ENCODE results near the gene MAP1B. TPM values are rescaled to one million over a fixed set of nuclear protein-coding genes. Genes with fewer than 3 reads are reported as not detected.

Gene MAP1B
- total RNA-seq, 1 experiment from 2014 or later = 8.9 TPM

- TF ChIP-seq, protein P1, sequence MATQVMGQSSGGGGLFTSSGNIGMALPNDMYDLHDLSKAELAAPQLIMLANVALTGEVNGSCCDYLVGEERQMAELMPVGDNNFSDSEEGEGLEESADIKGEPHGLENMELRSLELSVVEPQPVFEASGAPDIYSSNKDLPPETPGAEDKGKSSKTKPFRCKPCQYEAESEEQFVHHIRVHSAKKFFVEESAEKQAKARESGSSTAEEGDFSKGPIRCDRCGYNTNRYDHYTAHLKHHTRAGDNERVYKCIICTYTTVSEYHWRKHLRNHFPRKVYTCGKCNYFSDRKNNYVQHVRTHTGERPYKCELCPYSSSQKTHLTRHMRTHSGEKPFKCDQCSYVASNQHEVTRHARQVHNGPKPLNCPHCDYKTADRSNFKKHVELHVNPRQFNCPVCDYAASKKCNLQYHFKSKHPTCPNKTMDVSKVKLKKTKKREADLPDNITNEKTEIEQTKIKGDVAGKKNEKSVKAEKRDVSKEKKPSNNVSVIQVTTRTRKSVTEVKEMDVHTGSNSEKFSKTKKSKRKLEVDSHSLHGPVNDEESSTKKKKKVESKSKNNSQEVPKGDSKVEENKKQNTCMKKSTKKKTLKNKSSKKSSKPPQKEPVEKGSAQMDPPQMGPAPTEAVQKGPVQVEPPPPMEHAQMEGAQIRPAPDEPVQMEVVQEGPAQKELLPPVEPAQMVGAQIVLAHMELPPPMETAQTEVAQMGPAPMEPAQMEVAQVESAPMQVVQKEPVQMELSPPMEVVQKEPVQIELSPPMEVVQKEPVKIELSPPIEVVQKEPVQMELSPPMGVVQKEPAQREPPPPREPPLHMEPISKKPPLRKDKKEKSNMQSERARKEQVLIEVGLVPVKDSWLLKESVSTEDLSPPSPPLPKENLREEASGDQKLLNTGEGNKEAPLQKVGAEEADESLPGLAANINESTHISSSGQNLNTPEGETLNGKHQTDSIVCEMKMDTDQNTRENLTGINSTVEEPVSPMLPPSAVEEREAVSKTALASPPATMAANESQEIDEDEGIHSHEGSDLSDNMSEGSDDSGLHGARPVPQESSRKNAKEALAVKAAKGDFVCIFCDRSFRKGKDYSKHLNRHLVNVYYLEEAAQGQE (IDR thresholded peaks at IDR 0.05; ENCODE audit: low read depth) = no peak
- no peak for TF ChIP-seq EGR1 (IDR thresholded peaks at IDR 0.05; ENCODE audit: low read depth)
Measured at GRCh38 chr5:72134226-72134899, 27.1 kb downstream of the MAP1B start (continued).

DNA sequence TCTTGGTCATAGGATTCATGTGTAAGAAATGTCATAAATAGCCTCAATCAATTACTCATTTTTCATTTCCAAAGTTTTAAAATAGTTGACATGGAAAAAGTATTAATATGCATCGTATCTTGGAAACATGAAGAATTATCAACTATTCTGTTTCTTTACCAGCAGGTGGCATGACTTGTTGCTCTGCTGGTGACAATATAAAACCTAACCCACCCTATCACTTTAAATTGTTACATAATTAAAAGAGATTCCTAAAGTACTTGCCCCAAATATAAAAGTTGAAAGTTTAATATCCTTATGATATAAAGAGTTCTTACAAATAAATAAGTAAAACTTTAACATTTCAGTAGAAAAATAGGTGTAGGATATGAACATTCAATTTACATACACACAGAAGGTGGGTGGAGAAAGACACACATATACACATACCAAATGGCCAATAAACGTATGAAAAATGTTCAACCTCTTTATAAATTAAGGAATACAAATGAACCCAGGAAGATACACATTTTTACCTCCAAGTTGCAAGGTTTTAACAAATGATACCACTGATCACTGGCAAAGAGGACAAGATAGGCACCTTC is 30.6 kb downstream of the MAP1B start:
- Histone ChIP-seq H3K27ac (ENCODE audit: low read depth, low read length) (no peak overlapping the region), H3K9ac (ENCODE audit: low read length) (no peak overlapping the region), H3K79me2 (ENCODE audit: insufficient read depth, low read length) (no peaks in the 10 kb centered on the region), H3K9me2 (ENCODE audit: insufficient read depth) (no peaks in the 10 kb centered on the region), H3K27me3 (ENCODE audit: insufficient read depth, low read length) (no peaks in the 10 kb centered on the region), H3K4me3 (replicated peaks in 1 of 2; ENCODE audit: low read depth in 1 of 2, low read length in 2 of 2) (no peak overlapping the region), H2AFZ (ENCODE audit: low read depth, low read length, poor library complexity, severe bottlenecking) (peak overlapping the region; percentile 49), H3K4me2 (ENCODE audit: low read length) (peak overlapping the region; percentile 31; the same call in 1 of the 2 replicates), H3K9me3 (ENCODE audit: control insufficient read depth in 1 of 2, insufficient read depth in 1 of 2, low read depth in 1 of 2, low read length in 2 of 2) (no peaks in the 10 kb centered on the region), H3K4me1 (ENCODE audit: control insufficient read depth in 1 of 2, insufficient read depth in 2 of 2, low read length in 2 of 2) (peaks cover 0 to 12% of the 10 kb centered on the region in 2 experiments; a peak in 1 of 4 replicates), H4K20me1 (ENCODE audit: insufficient read depth) (no peaks in the 10 kb centered on the region), H3K36me3 (ENCODE audit: control insufficient read depth in 1 of 2, insufficient read depth in 2 of 2, low read length in 2 of 2) (no peaks in the 10 kb centered on the region)
- peak; percentile 15 for DNase-seq (ENCODE audit: low read depth, low spot score)
- CTCF ChIA-PET = interaction anchor here (0.8 to 0.9 kb wide), 2 partner anchors 11 to 355 kb away, joined by 3 read pairs; no protein-coding TSS in a partner anchor
- POLR2A ChIA-PET = no interaction called here
- BruUV-seq (replicated peaks) = no TSS peak
- ATAC-seq = peak; percentile 65; the same call in 1 of the 2 replicates
- intact Hi-C loops (cut with micrococcal nuclease) = loop anchor here (1.0 to 5.0 kb wide), 4 partner anchors 109 to 355 kb away; no protein-coding TSS in a partner anchor
- TF ChIP-seq TCF7L2 (IDR thresholded peaks at IDR 0.05; ENCODE audit: borderline replicate concordance, extremely low read depth, insufficient read depth, insufficient read length) = no peak
- TF ChIP-seq CBX3 (IDR thresholded peaks at IDR 0.05; ENCODE audit: low read depth) = no peak
- no peak for TF ChIP-seq EZH2phosphoT487 (IDR thresholded peaks at IDR 0.05; ENCODE audit: borderline replicate concordance)
- TF ChIP-seq ZNF274 (IDR thresholded peaks at IDR 0.05; ENCODE audit: low read depth, low read length) = no peak
- TF ChIP-seq, protein P2, sequence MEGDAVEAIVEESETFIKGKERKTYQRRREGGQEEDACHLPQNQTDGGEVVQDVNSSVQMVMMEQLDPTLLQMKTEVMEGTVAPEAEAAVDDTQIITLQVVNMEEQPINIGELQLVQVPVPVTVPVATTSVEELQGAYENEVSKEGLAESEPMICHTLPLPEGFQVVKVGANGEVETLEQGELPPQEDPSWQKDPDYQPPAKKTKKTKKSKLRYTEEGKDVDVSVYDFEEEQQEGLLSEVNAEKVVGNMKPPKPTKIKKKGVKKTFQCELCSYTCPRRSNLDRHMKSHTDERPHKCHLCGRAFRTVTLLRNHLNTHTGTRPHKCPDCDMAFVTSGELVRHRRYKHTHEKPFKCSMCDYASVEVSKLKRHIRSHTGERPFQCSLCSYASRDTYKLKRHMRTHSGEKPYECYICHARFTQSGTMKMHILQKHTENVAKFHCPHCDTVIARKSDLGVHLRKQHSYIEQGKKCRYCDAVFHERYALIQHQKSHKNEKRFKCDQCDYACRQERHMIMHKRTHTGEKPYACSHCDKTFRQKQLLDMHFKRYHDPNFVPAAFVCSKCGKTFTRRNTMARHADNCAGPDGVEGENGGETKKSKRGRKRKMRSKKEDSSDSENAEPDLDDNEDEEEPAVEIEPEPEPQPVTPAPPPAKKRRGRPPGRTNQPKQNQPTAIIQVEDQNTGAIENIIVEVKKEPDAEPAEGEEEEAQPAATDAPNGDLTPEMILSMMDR (IDR thresholded peaks at IDR 0.05 in 2 of 3, conservative IDR thresholded peaks at IDR 0.05 in 1 of 3; ENCODE audit: borderline replicate concordance in 1 of 3, insufficient read depth in 1 of 3, low read depth in 2 of 3, low read length in 2 of 3) = peak; percentile 53 to 69 (median 66); a peak in 5 of 6 replicates
- no peak for TF ChIP-seq JUND (IDR thresholded peaks at IDR 0.05)
- TF ChIP-seq RAD21 (IDR thresholded peaks at IDR 0.05; ENCODE audit: low read depth) = peak; percentile 69
- no peak for TF ChIP-seq MAX (IDR thresholded peaks at IDR 0.05)
- no peak for TF ChIP-seq POLR2AphosphoS5 (IDR thresholded peaks at IDR 0.05; ENCODE audit: low read depth, low read length)
- RAD21 ChIA-PET (ENCODE audit: low non-redundant PET in 1 of 2, low total read pairs in 2 of 2, uncharacterized antibody in 2 of 2, unreplicated experiment in 2 of 2) = no interaction called here
